ENCODE results near the gene KPNA4.
"Not testable (repeated sequence)": the region's sequence is repeated elsewhere in the genome, so short reads cannot be mapped to it uniquely, and the experiment has no call there.

KPNA4 gene

GRCh38 chr3:160605315-160605714 lies 39.9 kb upstream of the KPNA4 start:
- no peak for TF ChIP-seq CTCF (IDR thresholded peaks at IDR 0.05; ENCODE audit: borderline replicate concordance, insufficient read depth, low read depth, low read length)
- H3K4me3 ChIP-seq (ENCODE audit: low read depth, low read length) = no peak overlapping the region

- H3K4me3 ChIP-seq (ENCODE audit: low read depth, low read length) = not testable (repeated sequence)
Measured at GRCh38 chr3:160603845-160604244, 38.5 kb upstream of the KPNA4 start.

GRCh38 chr3:160602259-160602658 lies 36.9 kb upstream of the KPNA4 start:
- TF ChIP-seq CTCF (IDR thresholded peaks at IDR 0.05; ENCODE audit: borderline replicate concordance, insufficient read depth, low read depth, low read length) = no peak
- no peak overlapping the region for H3K4me3 ChIP-seq (ENCODE audit: low read depth, low read length)

GRCh38 chr3:160601288-160601687 lies 35.9 kb upstream of the KPNA4 start:
- TF ChIP-seq CTCF (IDR thresholded peaks at IDR 0.05; ENCODE audit: borderline replicate concordance, insufficient read depth, low read depth, low read length) = no peak
- no peak overlapping the region for H3K4me3 ChIP-seq (ENCODE audit: low read depth, low read length)

- no peak overlapping the region for H3K4me3 ChIP-seq (ENCODE audit: low read depth, low read length)
- no peak for TF ChIP-seq CTCF (IDR thresholded peaks at IDR 0.05; ENCODE audit: borderline replicate concordance, insufficient read depth, low read depth, low read length)
Measured at GRCh38 chr3:160598865-160599264, 33.5 kb upstream of the KPNA4 start.

- no peak for TF ChIP-seq CTCF (IDR thresholded peaks at IDR 0.05; ENCODE audit: borderline replicate concordance, insufficient read depth, low read depth, low read length)
- H3K4me3 ChIP-seq (ENCODE audit: low read depth, low read length) = no peak overlapping the region
Measured at GRCh38 chr3:160588023-160588422, 22.7 kb upstream of the KPNA4 start.

- no peak for TF ChIP-seq CTCF (IDR thresholded peaks at IDR 0.05; ENCODE audit: borderline replicate concordance, insufficient read depth, low read depth, low read length)
- H3K4me3 ChIP-seq (ENCODE audit: low read depth, low read length) = no peak overlapping the region
Measured at GRCh38 chr3:160587105-160587504, 21.7 kb upstream of the KPNA4 start.

GRCh38 chr3:160586679-160587078 lies 21.3 kb upstream of the KPNA4 start:
- no peak for TF ChIP-seq CTCF (IDR thresholded peaks at IDR 0.05; ENCODE audit: borderline replicate concordance, insufficient read depth, low read depth, low read length)
- no peak overlapping the region for H3K4me3 ChIP-seq (ENCODE audit: low read depth, low read length)
